ENCODE data around the gene ELP4.

ELP4 gene

DNA sequence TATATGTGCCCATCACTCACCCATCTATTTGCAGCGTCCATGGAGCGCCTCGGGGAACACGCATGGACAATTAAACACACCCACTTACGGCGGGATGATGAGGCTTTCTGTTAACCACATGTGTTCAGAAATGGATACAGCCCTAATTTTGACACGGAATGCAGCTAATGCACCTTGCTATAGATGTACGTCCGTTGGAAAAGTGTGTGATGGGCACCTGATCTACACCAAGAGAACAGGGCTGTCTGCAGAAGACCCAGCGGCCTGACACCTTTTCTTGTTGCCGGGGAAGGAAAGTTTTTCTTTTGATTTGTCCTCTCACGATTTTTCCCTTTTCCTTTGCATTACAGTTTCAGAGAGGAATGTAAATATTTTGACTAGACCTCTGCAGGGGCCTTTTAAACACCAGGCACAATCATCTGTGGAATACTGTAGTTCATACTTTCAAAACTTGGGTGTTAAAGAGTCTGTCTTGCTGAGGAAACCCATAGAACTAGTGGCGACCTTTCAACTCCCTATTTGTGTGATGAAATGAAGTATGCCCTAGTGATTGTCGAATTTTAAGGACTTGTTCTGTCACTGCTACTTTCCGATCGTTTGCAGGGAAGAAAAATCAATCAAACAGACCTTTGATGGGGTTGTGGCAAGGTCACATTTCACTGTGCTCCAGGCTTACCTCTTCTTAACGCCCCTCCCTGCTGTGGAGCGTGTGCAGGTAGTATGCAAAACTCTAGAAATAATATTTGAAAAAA is 318.1 kb downstream of the ELP4 start:
- DNase-seq: no peak

DNA sequence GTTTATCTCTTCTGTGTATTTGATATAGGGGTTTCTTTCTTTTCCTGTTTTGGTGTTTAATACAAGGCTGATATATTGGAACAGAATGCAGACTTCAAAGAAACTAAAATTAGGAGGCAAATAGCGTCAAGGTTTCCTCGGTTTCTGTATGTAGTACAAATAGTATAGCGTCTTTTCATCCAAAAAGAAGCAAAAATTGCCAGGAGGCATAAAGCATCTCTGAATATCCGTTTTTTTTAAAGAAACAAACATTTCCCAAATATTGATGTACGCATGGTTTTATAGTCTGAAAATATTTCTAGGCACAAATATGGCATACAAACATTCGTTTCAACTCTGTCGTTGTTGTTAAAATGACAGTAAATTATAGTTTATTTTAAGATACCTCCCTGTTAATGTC is 318.6 kb downstream of the ELP4 start:
- DNase-seq: no peak

DNA sequence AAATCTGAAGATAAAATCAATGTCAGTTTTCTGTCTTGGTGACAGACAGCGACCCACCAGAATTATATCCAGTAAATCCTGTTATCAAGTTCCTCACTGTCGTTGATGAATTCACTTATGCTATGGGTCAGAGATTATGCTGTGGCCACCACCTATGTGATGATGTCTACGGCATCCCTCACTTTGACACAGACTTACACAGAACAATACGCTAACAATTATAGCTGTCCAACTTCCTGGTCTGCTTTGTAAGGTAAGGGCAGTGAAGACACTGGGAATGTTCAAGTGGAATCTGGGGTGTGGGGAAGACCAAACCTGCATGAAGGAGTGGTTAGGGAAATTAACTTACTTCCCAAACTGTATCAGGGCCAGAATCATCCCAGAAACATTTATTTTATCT is 320.8 kb downstream of the ELP4 start:
- DNase-seq: no peak

DNA sequence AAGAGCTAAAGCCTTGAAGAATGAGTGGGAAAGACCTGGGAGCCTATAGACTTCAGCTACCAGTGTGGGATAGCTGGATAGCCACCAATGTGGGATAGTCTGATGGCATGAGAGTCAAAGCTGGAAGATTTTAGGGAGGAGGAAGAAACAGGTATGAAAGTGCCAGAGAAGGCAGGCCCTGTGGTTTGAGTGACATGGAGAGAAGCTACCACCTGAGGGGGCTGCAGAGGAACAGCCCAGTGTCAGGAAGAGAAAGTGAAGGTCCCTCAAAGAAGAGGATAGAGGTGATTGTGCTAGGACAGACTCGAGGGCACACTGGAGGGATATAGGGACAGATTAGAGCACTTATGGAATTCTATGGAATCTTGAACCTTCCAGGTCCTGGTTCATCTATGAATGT is 324.7 kb downstream of the ELP4 start:
- no peak for DNase-seq

Data from NCI-H2171 (cell line).